Measurements from ENCODE around the gene RASGEF1B. TPM values are rescaled to one million over a fixed set of nuclear protein-coding genes. Genes with fewer than 3 reads are reported as not detected.

Gene RASGEF1B
- total and polyA plus RNA-seq, 2 donors (not counting 3 experiments of a cell fraction or from before 2014, with no cell fraction given): not detected

GRCh38 chr4:81505726-81506125 is 34.0 kb upstream of the RASGEF1B start:
- Histone ChIP-seq H3K36me3 (ENCODE audit: control insufficient read depth in 2 of 2, extremely low read depth in 1 of 2, insufficient read depth in 2 of 2, low read length in 2 of 2) (no peaks in the 10 kb centered on the region), H3K27me3 (ENCODE audit: control insufficient read depth in 2 of 2, insufficient read depth in 2 of 2, low read length in 2 of 2) (no peaks in the 10 kb centered on the region), H2AFZ (ENCODE audit: low read depth, low read length) (no peak overlapping the region), H3K79me2 (ENCODE audit: control insufficient read depth, insufficient read depth, low read length) (no peaks in the 10 kb centered on the region), H3K27ac (ENCODE audit: insufficient read depth, low read depth, low read length) (no peak overlapping the region), H3K9ac (replicated peaks; ENCODE audit: extremely low read depth, insufficient read depth, low read length) (no peak overlapping the region), H3K4me2 (ENCODE audit: insufficient read depth, low read length) (no peak overlapping the region), H3K4me1 (ENCODE audit: control insufficient read depth, extremely low read depth, insufficient read depth, low read length) (no peaks in the 10 kb centered on the region), H4K20me1 (replicated peaks; ENCODE audit: control insufficient read depth, extremely low read depth, insufficient read depth, low read length) (no peaks in the 10 kb centered on the region), H3K4me3 (replicated peaks in 1 of 3; ENCODE audit: insufficient read depth in 1 of 3, low read depth in 1 of 3, low read length in 3 of 3) (no peak overlapping the region), H3K9me1 (replicated peaks; ENCODE audit: control insufficient read depth, extremely low read depth, insufficient read depth, low read length) (no peaks in the 10 kb centered on the region), H3K9me3 (replicated peaks; ENCODE audit: control insufficient read depth, insufficient read depth, low read length) (no peaks in the 10 kb centered on the region)
- no TSS peak for BruUV-seq (replicated peaks)
- intact Hi-C loops (cut with micrococcal nuclease): no loop called here
- CTCF ChIA-PET: no interaction called here
- POLR2A ChIA-PET: no interaction called here
- DNase-seq (ENCODE audit: low read depth, low spot score) (no peak), FAIRE-seq (no peak)
- dilution Hi-C loops (cut with MboI; ENCODE audit: extremely low pct_ligation_motif_present, low sequenced_read_pairs): no loop called here
- TF ChIP-seq MYC (IDR thresholded peaks at IDR 0.05; ENCODE audit: low read depth, low read length): no peak
- TF ChIP-seq EZH2 (IDR thresholded peaks at IDR 0.05; ENCODE audit: borderline replicate concordance, low read depth, low read length, severe bottlenecking): no peak
- TF ChIP-seq CTCF (IDR thresholded peaks at IDR 0.05; ENCODE audit: extremely low read depth in 1 of 2, insufficient read depth in 1 of 2, low read depth in 1 of 2, low read length in 2 of 2): no peak
- TF ChIP-seq GATA2 (IDR thresholded peaks at IDR 0.05; ENCODE audit: insufficient read depth, insufficient read length, low read depth, low read length): no peak
- no peak for TF ChIP-seq JUN (IDR thresholded peaks at IDR 0.05; ENCODE audit: borderline replicate concordance, insufficient read depth, insufficient read length, low read depth)
- TF ChIP-seq FOS (IDR thresholded peaks at IDR 0.05; ENCODE audit: borderline replicate concordance, insufficient read depth, low read length): no peak
- no peak for TF ChIP-seq MAX (IDR thresholded peaks at IDR 0.05; ENCODE audit: insufficient read depth, insufficient read length)
- no peak for TF ChIP-seq POLR2AphosphoS5 (IDR thresholded peaks at IDR 0.05; ENCODE audit: insufficient read depth, low read depth, low read length)
- no peak for TF ChIP-seq POLR2A (IDR thresholded peaks at IDR 0.05; ENCODE audit: low read depth, low read length)

Measured in endothelial cell of umbilical vein (primary cell).